Esophagus (tissue), 2 donors: ENCODE data around the gene CROT. TPM values are rescaled to one million over a fixed set of nuclear protein-coding genes. Genes with fewer than 3 reads are reported as not detected.

Source experiments
- H3K27ac ChIP-seq, 2 donors: one replicate each; pipeline ENCODE4 v1.5.1; 2013; ENCODE audit warnings: low read depth in 2 of 2, mild to moderate bottlenecking in 2 of 2, inconsistent platforms in 1 of 2, low read length in 1 of 2, moderate library complexity in 1 of 2
- H3K27me3 ChIP-seq, 2 donors: one replicate each; pipeline ENCODE4 v1.6.1; 2013; ENCODE audit warnings: low read length in 2 of 2, control low read depth in 1 of 2, mild to moderate bottlenecking in 1 of 2; ENCODE audit not compliant: insufficient read depth in 2 of 2, control insufficient read depth in 1 of 2
- H3K36me3 ChIP-seq, 2 donors: one replicate each; pipeline ENCODE4 v1.6.1; 2013; ENCODE audit warnings: low read length in 1 of 2; ENCODE audit not compliant: control insufficient read depth in 2 of 2, insufficient read depth in 2 of 2
- H3K4me1 ChIP-seq, 2 donors: one replicate each; pipeline ENCODE4 v1.6.1; 2013; ENCODE audit warnings: low read length in 1 of 2; ENCODE audit not compliant: control insufficient read depth in 2 of 2, insufficient read depth in 2 of 2
- H3K4me3 ChIP-seq, 2 donors: one replicate each; pipeline ENCODE4 v1.5.1; 2013; ENCODE audit warnings: low read length in 2 of 2, mild to moderate bottlenecking in 2 of 2, low read depth in 1 of 2, moderate library complexity in 1 of 2
- H3K9me3 ChIP-seq, 2 donors: one replicate each; pipeline ENCODE4 v1.6.1; 2013; ENCODE audit warnings: mild to moderate bottlenecking in 2 of 2, low read depth in 1 of 2, low read length in 1 of 2, moderate library complexity in 1 of 2; ENCODE audit not compliant: control insufficient read depth in 2 of 2, insufficient read depth in 1 of 2
- WGBS, 2 donors: extraction: QIAGEN DNeasy Blood & Tissue Kit; methylation state at CpG; one replicate each; pipeline ENCODE4 v1.1.7; 2013; 5-methylcytosine and 5-hydroxymethylcytosine counted together
- polyA plus RNA-seq, 2 donors: library from polyadenylated mRNA; stranded (reverse); fragments of 200-250 nt; gene quantifications; one replicate each; pipeline ENCODE4 v1.2.3, GENCODE V29; 2013
- donor health status: healthy with polysubstance abuse.
- donor health status: Bipolar disorder and iron deficiency.

The CROT gene
- polyA plus RNA-seq, 2 donors: 14.2 to 20.6 TPM

DNA sequence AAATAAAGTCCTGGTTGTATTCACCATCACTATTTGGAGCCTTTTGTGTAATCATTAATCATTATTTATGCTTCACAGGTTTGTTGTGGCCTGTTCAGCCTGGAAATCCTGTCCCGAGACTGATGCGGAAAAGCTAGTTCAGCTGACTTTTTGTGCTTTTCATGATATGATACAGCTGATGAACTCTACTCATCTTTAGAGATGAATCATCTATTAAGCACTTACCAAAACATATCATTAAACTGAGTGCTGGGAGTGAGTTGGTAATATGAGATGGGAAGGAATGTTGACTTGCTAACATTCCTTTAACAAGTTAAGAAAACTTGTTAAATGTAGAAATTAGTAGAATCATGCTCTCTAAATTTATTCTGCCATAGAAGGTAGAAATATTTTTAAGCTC, 53.0 kb downstream of the CROT start:
- Histone ChIP-seq H3K9me3 (no peaks in the 10 kb centered on the region), H3K27ac (no peak overlapping the region), H3K36me3 (no peaks in the 10 kb centered on the region), H3K4me1 (no peaks in the 10 kb centered on the region), H3K27me3 (no peaks in the 10 kb centered on the region), H3K4me3 (no peak overlapping the region)
- WGBS, 2 donors: 65 to 77% methylated on average over 2 of the region's 2 CpGs

GRCh38 chr7:87404674-87405073, 59.2 kb downstream of the CROT start:
- Histone ChIP-seq H3K4me3 (no peak overlapping the region), H3K9me3 (no peaks in the 10 kb centered on the region), H3K27ac (no peak overlapping the region), H3K4me1 (no peaks in the 10 kb centered on the region), H3K36me3 (no peaks in the 10 kb centered on the region), H3K27me3 (no peaks in the 10 kb centered on the region)

DNA sequence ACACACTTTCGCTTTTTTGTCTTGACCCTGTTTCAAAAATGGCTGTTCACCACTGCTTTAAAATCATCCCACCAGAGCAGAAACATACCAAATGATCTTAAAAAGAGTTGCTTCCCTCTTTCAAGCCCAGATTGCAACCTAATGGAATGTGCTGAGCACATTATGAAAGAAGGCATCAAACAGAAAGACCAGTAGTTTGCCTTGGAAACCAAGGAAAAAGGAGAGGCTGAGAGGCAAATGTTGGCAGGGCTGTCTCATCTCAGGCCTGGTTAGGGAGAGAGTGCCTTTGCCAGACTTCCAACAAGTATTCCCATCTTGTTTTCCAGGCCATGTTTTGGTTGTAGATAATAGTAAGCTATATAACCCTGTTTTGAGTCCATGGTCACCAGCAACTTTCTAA, 65.7 kb downstream of the CROT start:
- Histone ChIP-seq H3K27me3 (no peaks in the 10 kb centered on the region), H3K9me3 (no peaks in the 10 kb centered on the region), H3K4me3 (no peak overlapping the region), H3K27ac (no peak overlapping the region), H3K36me3 (no peaks in the 10 kb centered on the region), H3K4me1 (no peaks in the 10 kb centered on the region)
- WGBS, 2 donors: 93 to 96% methylated on average over 1 of the region's 1 CpG

GRCh38 chr7:87413029-87413428, 67.6 kb downstream of the CROT start:
- Histone ChIP-seq H3K36me3 (no peaks in the 10 kb centered on the region), H3K27ac (no peak overlapping the region), H3K9me3 (no peaks in the 10 kb centered on the region), H3K4me3 (no peak overlapping the region), H3K27me3 (no peaks in the 10 kb centered on the region), H3K4me1 (no peaks in the 10 kb centered on the region)
- WGBS, 2 donors: 68 to 88% methylated on average over 1 of the region's 1 CpG

- Histone ChIP-seq H3K27me3 (no peaks in the 10 kb centered on the region), H3K36me3 (no peaks in the 10 kb centered on the region), H3K9me3 (no peaks in the 10 kb centered on the region), H3K4me1 (no peaks in the 10 kb centered on the region), H3K27ac (peak overlapping the region; percentile 67 to 79), H3K4me3 (no peak overlapping the region)
- 38 to 49% methylated on average over 4 of the region's 4 CpGs for WGBS, 2 donors
Observed at GRCh38 chr7:87413951-87414793, 68.7 kb downstream of the CROT start.

GRCh38 chr7:87414794-87415188, 69.3 kb downstream of the CROT start:
- 72 to 75% methylated on average over 2 of the region's 2 CpGs for WGBS, 2 donors
- peak overlapping the region in 1 of 2 donors; percentile 22 for H3K27ac ChIP-seq

DNA sequence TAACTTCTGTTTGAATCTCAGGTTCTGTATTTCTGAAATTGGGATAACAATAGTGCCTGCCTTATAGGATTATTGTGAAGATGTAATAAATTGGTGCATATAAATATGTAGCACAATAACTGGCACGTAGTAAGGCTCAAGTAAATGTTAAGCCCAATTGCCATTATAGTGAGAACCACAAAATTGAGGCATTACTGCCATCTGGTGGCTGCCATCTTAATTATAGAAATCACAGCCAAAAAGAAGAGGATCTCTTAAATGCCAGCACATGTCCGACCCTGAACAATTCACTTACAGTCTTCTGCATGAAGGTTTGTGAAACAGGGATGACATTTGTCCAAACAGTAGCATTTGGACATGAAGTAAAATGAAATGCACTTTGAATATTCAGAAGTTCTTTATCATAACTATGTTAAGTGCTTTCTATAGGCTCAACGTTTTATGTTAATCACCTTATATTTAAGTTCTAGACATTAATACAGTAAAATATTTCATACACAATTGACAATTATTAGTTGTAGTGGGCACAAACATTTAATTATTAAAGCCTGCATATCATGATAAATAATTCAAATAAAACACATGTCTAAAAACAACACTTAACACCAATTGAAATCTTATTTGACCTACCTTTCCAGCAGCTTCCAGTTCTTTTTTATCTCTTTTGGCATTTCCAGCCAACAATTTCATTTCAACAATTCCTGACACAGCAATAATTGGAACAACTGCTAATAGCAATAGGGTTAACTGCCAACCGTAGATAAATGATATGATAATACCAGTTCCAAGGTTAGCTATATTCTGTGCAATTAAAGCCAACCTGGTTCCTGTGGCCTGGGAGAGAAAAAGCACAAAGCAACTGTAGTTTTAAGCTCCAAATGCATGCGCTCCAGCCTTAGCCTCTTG, 71.5 kb downstream of the CROT start:
- no peaks in the 10 kb centered on the region for H3K27me3 ChIP-seq
- no peaks in the 10 kb centered on the region for H3K4me1 ChIP-seq
- no peaks in the 10 kb centered on the region for H3K9me3 ChIP-seq
- H3K36me3 ChIP-seq: no peaks in the 10 kb centered on the region
- 44 to 48% methylated on average over 5 of the region's 5 CpGs for WGBS, 2 donors
- no peak overlapping the region for H3K27ac ChIP-seq
- no peak overlapping the region for H3K4me3 ChIP-seq

More at GRCh38 chr7:87414794-87415188, 69.3 kb downstream of the CROT start:
- no peaks in the 10 kb centered on the region for H3K36me3 ChIP-seq
- H3K4me3 ChIP-seq: no peak overlapping the region
- no peaks in the 10 kb centered on the region for H3K27me3 ChIP-seq
- H3K4me1 ChIP-seq: no peaks in the 10 kb centered on the region
- no peaks in the 10 kb centered on the region for H3K9me3 ChIP-seq

DNA sequence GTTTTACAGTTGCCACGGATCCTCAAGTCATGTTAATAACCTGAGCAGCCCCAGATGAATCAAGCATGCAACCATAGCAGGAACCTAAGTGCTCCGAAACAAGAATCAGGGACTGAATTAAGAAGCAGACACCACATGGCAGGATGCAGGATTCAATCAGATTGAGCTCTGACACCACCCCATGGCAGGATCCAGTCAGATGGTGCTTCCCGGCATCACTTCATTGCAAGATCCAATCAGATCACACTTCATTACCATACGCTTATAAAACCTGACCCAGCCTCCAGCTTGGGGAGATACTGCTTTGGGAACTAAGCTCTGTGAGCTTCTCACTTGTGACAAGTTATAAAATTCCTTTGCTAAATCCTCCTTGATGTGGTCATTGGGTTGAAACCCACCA, 74.7 kb downstream of the CROT start:
- WGBS, 2 donors: 88 to 90% methylated on average over 4 of the region's 4 CpGs
- H3K27ac ChIP-seq: no peak overlapping the region
- H3K4me3 ChIP-seq: no peak overlapping the region
- no peaks in the 10 kb centered on the region for H3K27me3 ChIP-seq
- H3K36me3 ChIP-seq: no peaks in the 10 kb centered on the region
- H3K4me1 ChIP-seq: no peaks in the 10 kb centered on the region
- H3K9me3 ChIP-seq: no peaks in the 10 kb centered on the region

- no peak overlapping the region for H3K27ac ChIP-seq
- WGBS, 2 donors: 86 to 88% methylated on average over 5 of the region's 5 CpGs
- no peaks in the 10 kb centered on the region for H3K9me3 ChIP-seq
- no peaks in the 10 kb centered on the region for H3K36me3 ChIP-seq
- H3K4me3 ChIP-seq: no peak overlapping the region
- no peaks in the 10 kb centered on the region for H3K27me3 ChIP-seq
- no peaks in the 10 kb centered on the region for H3K4me1 ChIP-seq
Observed at GRCh38 chr7:87424075-87424474, 78.6 kb downstream of the CROT start.
